HCT116 (cell line): ENCODE results near the gene SORCS2. TPM values are rescaled to one million over a fixed set of nuclear protein-coding genes. Genes with fewer than 3 reads are reported as not detected.

Experiments used
- ATAC-seq: fragments of 200-7000 bp; cut with Tn5 transposase; 2 replicates; pipeline ENCODE4 v1.9.1; 2020; ENCODE audit warnings: mild to moderate bottlenecking, moderate library complexity
- BruUV-seq: library from RNA; stranded (reverse); fragments of 400-500 nt; replicated peaks from 2 replicates; lab custom pipeline; 2021; lab: Mats Ljungman, UMichigan
- CTCF ChIA-PET: fragments of 300-600 bp; sonication (Branson Sonifier 250); formaldehyde crosslinking; loops from one replicate; lab custom pipeline; 2021; ENCODE audit warnings: antibody characterized with exemption; lab: Charles Lee
- POLR2A ChIA-PET: fragments of 300-600, 350-600 bp; sonication (Branson Sonifier 250); formaldehyde crosslinking; loops from one replicate; lab custom pipeline; 2021; ENCODE audit warnings: antibody characterized with exemption; lab: Charles Lee
- RAD21 ChIA-PET, 2 experiments: fragments of 300-600 bp; sonication (Branson Sonifier 250); formaldehyde crosslinking; loops; one replicate each; lab custom pipeline; 2023; ENCODE audit warnings: low total read pairs in 2 of 2; ENCODE audit not compliant: uncharacterized antibody in 2 of 2, unreplicated experiment in 2 of 2, low non-redundant PET in 1 of 2; lab: Charles Lee
- DNase-seq: peaks from one replicate; pipeline ENCODE4 v3.0.0-alpha.2; 2010; ENCODE audit warnings: low read depth, low spot score
- H2AFZ ChIP-seq: fragments of 200-600 bp; shearing (Covaris generic), sonication (generic); 2 replicates; pipeline ENCODE4 v1.6.1; 2017; ENCODE audit warnings: low read depth, mixed run types, mixed read lengths, antibody characterized with exemption, low read length; ENCODE audit not compliant: poor library complexity, severe bottlenecking
- H3K27ac ChIP-seq: 2 replicates; pipeline ENCODE4 v1.5.1; 2012; ENCODE audit warnings: low read depth, low read length
- H3K27me3 ChIP-seq: fragments of 200-600 bp; sonication (generic); 2 replicates; pipeline ENCODE4 v1.6.1; 2016; ENCODE audit warnings: mixed run types, low read length, mixed read lengths; ENCODE audit not compliant: insufficient read depth
- H3K36me3 ChIP-seq, 2 experiments: fragments of 200-500 bp in 1 of 2; fragments of 200-600 bp in 1 of 2; sonication (Bioruptor generic) in 1 of 2; sonication (generic) in 1 of 2; 2 replicates each; pipeline versions ENCODE4 v1.5.1 to v1.6.1; 2014 to 2016; ENCODE audit warnings: low read length in 2 of 2, inconsistent platforms in 1 of 2, mixed read lengths in 1 of 2, mixed run types in 1 of 2; ENCODE audit not compliant: insufficient read depth in 2 of 2, control insufficient read depth in 1 of 2
- H3K4me1 ChIP-seq, 2 experiments: fragments of 200-600 bp in 1 of 2; sonication (generic) in 1 of 2; 2 replicates each; pipeline versions ENCODE4 v1.5.1 to v1.6.1; 2012 to 2017; ENCODE audit warnings: low read length in 2 of 2, inconsistent platforms in 1 of 2, mild to moderate bottlenecking in 1 of 2, mixed read lengths in 1 of 2, mixed run types in 1 of 2, moderate library complexity in 1 of 2; ENCODE audit not compliant: insufficient read depth in 2 of 2, control insufficient read depth in 1 of 2
- H3K4me2 ChIP-seq: fragments of 200-600 bp; sonication (generic); 2 replicates; pipeline ENCODE4 v1.6.1; 2017; ENCODE audit warnings: mixed run types, low read length, mixed read lengths
- H3K4me3 ChIP-seq, 2 experiments: fragments of 200-600 bp in 1 of 2; sonication (generic) in 1 of 2; replicated peaks in 1 of 2; 2 replicates each; pipeline ENCODE4 v1.5.1; 2011 to 2016; ENCODE audit warnings: low read length in 2 of 2, control low read depth in 1 of 2, low read depth in 1 of 2, mild to moderate bottlenecking in 1 of 2, mixed read lengths in 1 of 2, mixed run types in 1 of 2
- H3K79me2 ChIP-seq: fragments of 200-600 bp; sonication (generic); 2 replicates; pipeline ENCODE4 v1.6.1; 2017; ENCODE audit warnings: mild to moderate bottlenecking, mixed run types, low read length, moderate library complexity, mixed read lengths; ENCODE audit not compliant: insufficient read depth
- H3K9ac ChIP-seq: fragments of 200-600 bp; sonication (generic); 2 replicates; pipeline ENCODE4 v1.6.1; 2016; ENCODE audit warnings: low read length, mixed read lengths
- H3K9me2 ChIP-seq: fragments of 200-600 bp; sonication (generic), shearing (Covaris generic); 2 replicates; pipeline ENCODE4 v1.6.1; 2017; ENCODE audit warnings: mixed run types, mild to moderate bottlenecking, moderate library complexity; ENCODE audit not compliant: insufficient read depth
- H3K9me3 ChIP-seq, 2 experiments: fragments of 200-500 bp in 1 of 2; fragments of 200-600 bp in 1 of 2; sonication (Bioruptor generic) in 1 of 2; sonication (generic) in 1 of 2; 2 replicates each; pipeline ENCODE4 v1.6.1; 2014 to 2017; ENCODE audit warnings: low read length in 2 of 2, mixed read lengths in 2 of 2, inconsistent platforms in 1 of 2, low read depth in 1 of 2, mild to moderate bottlenecking in 1 of 2, mixed run types in 1 of 2, moderate library complexity in 1 of 2; ENCODE audit not compliant: control insufficient read depth in 1 of 2, insufficient read depth in 1 of 2
- H4K20me1 ChIP-seq: fragments of 200-600 bp; sonication (generic), shearing (Covaris generic); 2 replicates; pipeline ENCODE4 v1.6.1; 2017; ENCODE audit warnings: mixed run types, mild to moderate bottlenecking, moderate library complexity; ENCODE audit not compliant: insufficient read depth
- ATF3 ChIP-seq: IDR thresholded peaks from 2 replicates; pipeline ENCODE4 v1.6.1; 2012
- CBX3 ChIP-seq: IDR thresholded peaks from 2 replicates; pipeline ENCODE4 v1.6.1; 2012; ENCODE audit warnings: low read depth
- ELF1 ChIP-seq: IDR thresholded peaks from 2 replicates; pipeline ENCODE4 v1.6.1; 2012; ENCODE audit warnings: low read depth, borderline replicate concordance
- EZH2phosphoT487 ChIP-seq: fragments of 200-600 bp; IDR thresholded peaks from 2 replicates; pipeline ENCODE4 v1.6.1; 2018; ENCODE audit warnings: antibody characterized with exemption, borderline replicate concordance
- JUND ChIP-seq: IDR thresholded peaks from 2 replicates; pipeline ENCODE4 v1.6.1; 2012
- POLR2AphosphoS5 ChIP-seq: IDR thresholded peaks from 2 replicates; pipeline ENCODE4 v1.6.1; 2011; ENCODE audit warnings: mild to moderate bottlenecking, low read depth, low read length, moderate library complexity
- REST ChIP-seq: IDR thresholded peaks from 2 replicates; pipeline ENCODE4 v1.6.1; 2012; ENCODE audit warnings: low read depth
- TCF7L2 ChIP-seq: IDR thresholded peaks from 2 replicates; pipeline ENCODE4 v1.7.0; 2011; ENCODE audit warnings: borderline replicate concordance, inconsistent platforms; ENCODE audit not compliant: insufficient read depth, insufficient read length; ENCODE audit errors: extremely low read depth
- intact Hi-C: fragments of 100-400 bp; cut with micrococcal nuclease; formaldehyde crosslinking; loops from 2 replicates; pipeline ENCODE4 v1.10.0; 2022
- total RNA-seq: library from RNA; stranded (reverse); gene quantifications from one replicate; pipeline ENCODE4 v1.2.1, GENCODE V29; 2021; ENCODE audit not compliant: unreplicated experiment

The SORCS2 gene
- total RNA-seq, 1 experiment from 2014 or later, result 0.37 TPM

DNA sequence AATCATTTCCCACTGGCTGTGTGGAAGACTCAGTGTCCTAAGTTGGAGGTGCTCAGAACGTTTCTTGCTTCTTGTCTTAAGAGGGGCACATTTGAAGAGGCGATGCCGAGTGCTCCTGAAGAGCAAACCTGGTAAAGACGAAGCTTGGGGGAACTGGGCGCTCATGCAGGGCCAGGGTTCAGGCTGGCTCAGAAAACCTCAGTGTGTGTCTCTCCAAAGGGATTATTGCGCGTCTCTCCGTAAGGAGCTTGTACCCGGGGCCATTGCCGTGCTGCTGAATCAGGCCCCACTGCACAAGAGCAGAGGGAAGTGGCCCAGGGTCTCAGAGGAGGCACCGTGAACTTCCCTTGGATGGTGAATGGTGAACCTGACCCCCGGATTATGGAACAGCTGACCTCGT, 198.0 kb downstream of the SORCS2 start:
- intact Hi-C loops, result no loop called here
- RAD21 ChIA-PET, result no interaction called here
- no peak for TF ChIP-seq EZH2phosphoT487
- TF ChIP-seq CBX3, result no peak
- no peak for TF ChIP-seq ELF1
- no peak for TF ChIP-seq POLR2AphosphoS5
- no peak for TF ChIP-seq JUND
- TF ChIP-seq TCF7L2, result no peak
- no peak for TF ChIP-seq REST
- no peak for TF ChIP-seq ATF3
- H3K79me2 ChIP-seq, result no peaks in the 10 kb centered on the region
- POLR2A ChIA-PET, result no interaction called here
- H3K27me3 ChIP-seq, result peaks cover 10% of the 10 kb centered on the region; the same call in 1 of the 2 replicates
- ATAC-seq (no peak), DNase-seq (no peak)
- no peaks in the 10 kb centered on the region for H4K20me1 ChIP-seq
- BruUV-seq, result no TSS peak
- no peaks in the 10 kb centered on the region for H3K9me2 ChIP-seq
- no peak overlapping the region for H2AFZ ChIP-seq
- H3K4me3 ChIP-seq, result no peak overlapping the region
- H3K27ac ChIP-seq, result no peak overlapping the region
- H3K4me1 ChIP-seq, result no peaks in the 10 kb centered on the region
- no peaks in the 10 kb centered on the region for H3K9me3 ChIP-seq
- H3K9ac ChIP-seq, result no peak overlapping the region
- H3K36me3 ChIP-seq, result no peaks in the 10 kb centered on the region
- H3K4me2 ChIP-seq, result no peak overlapping the region
- CTCF ChIA-PET, result no interaction called here
